Activated naive CD4-positive, alpha-beta T cell treated with anti-CD3 and anti-CD28 coated beads, Interleukin-2, amount 10 ng/mL, durations not matched to agents 7 days and 5 days (primary cell): ENCODE results near the gene PI3.
A peak's percentile ranks its signal among the peaks of the same experiment; 100 is the strongest.
"Not testable (repeated sequence)": the region's sequence is repeated elsewhere in the genome, so short reads cannot be mapped to it uniquely, and the experiment has no call there.

ENCODE experiments used
- CTCF ChIA-PET: fragments of 350-600 bp; sonication (Branson Sonifier 250); formaldehyde crosslinking; loops from one replicate; lab custom pipeline; 2021; ENCODE audit warnings: antibody characterized with exemption; lab: Charles Lee
- DNase-seq: peaks from one replicate; pipeline ENCODE4 v3.0.0-alpha.2; 2020
- H3K27ac Mint-ChIP-seq: one replicate; pipeline ENCODE4 v1.8.0; 2021; ENCODE audit warnings: mild to moderate bottlenecking, moderate library complexity, mixed read lengths
- H3K27me3 Mint-ChIP-seq: one replicate; pipeline ENCODE4 v1.8.0; 2021; ENCODE audit warnings: mild to moderate bottlenecking, mixed read lengths
- H3K36me3 Mint-ChIP-seq: one replicate; pipeline ENCODE4 v1.8.0; 2021; ENCODE audit warnings: mixed read lengths
- H3K4me1 Mint-ChIP-seq: one replicate; pipeline ENCODE4 v1.8.0; 2021; ENCODE audit warnings: mixed read lengths
- H3K4me3 Mint-ChIP-seq: one replicate; pipeline ENCODE4 v1.8.0; 2021; ENCODE audit warnings: mild to moderate bottlenecking, moderate library complexity, mixed read lengths
- H3K9me3 Mint-ChIP-seq: one replicate; pipeline ENCODE4 v1.8.0; 2021; ENCODE audit warnings: mixed read lengths

PI3 gene, protein sequence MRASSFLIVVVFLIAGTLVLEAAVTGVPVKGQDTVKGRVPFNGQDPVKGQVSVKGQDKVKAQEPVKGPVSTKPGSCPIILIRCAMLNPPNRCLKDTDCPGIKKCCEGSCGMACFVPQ

GRCh38 chr20:45174434-45175364, at the start of gene PI3:
PI3 (plus strand) TSS chr20:45174902; CDS start chr20:45174923, 21 bp downstream.
- CTCF ChIA-PET: no interaction called here
- H3K9me3 Mint-ChIP-seq: no peaks in the 10 kb centered on the region
- H3K36me3 Mint-ChIP-seq: no peaks in the 10 kb centered on the region
- H3K27me3 Mint-ChIP-seq: peaks cover 30% of the 10 kb centered on the region
- H3K4me3 Mint-ChIP-seq: no peak within 1 kb of the TSS
- DNase-seq: no peak
- peaks cover 3% of the 10 kb centered on the region for H3K4me1 Mint-ChIP-seq
- no peak within 1 kb of the TSS for H3K27ac Mint-ChIP-seq

- no peak overlapping the region for H3K4me3 Mint-ChIP-seq
- H3K27ac Mint-ChIP-seq: no peak overlapping the region
- H3K9me3 Mint-ChIP-seq: no peaks in the 10 kb centered on the region
- peaks cover 33% of the 10 kb centered on the region for H3K27me3 Mint-ChIP-seq
- DNase-seq: no peak
- no peaks in the 10 kb centered on the region for H3K36me3 Mint-ChIP-seq
- CTCF ChIA-PET: no interaction called here
- no peaks in the 10 kb centered on the region for H3K4me1 Mint-ChIP-seq
These were observed 46.6 kb upstream of the PI3 start for GRCh38 chr20:45128099-45128498.

- Mint-ChIP-seq H3K27me3 (peaks cover 16% of the 10 kb centered on the region), H3K9me3 (no peaks in the 10 kb centered on the region), H3K27ac (no peak overlapping the region), H3K4me1 (no peaks in the 10 kb centered on the region), H3K4me3 (no peak overlapping the region), H3K36me3 (no peaks in the 10 kb centered on the region)
- CTCF ChIA-PET: no interaction called here
- no peak for DNase-seq
These were observed 37.8 kb upstream of the PI3 start for GRCh38 chr20:45136911-45137310.

DNA sequence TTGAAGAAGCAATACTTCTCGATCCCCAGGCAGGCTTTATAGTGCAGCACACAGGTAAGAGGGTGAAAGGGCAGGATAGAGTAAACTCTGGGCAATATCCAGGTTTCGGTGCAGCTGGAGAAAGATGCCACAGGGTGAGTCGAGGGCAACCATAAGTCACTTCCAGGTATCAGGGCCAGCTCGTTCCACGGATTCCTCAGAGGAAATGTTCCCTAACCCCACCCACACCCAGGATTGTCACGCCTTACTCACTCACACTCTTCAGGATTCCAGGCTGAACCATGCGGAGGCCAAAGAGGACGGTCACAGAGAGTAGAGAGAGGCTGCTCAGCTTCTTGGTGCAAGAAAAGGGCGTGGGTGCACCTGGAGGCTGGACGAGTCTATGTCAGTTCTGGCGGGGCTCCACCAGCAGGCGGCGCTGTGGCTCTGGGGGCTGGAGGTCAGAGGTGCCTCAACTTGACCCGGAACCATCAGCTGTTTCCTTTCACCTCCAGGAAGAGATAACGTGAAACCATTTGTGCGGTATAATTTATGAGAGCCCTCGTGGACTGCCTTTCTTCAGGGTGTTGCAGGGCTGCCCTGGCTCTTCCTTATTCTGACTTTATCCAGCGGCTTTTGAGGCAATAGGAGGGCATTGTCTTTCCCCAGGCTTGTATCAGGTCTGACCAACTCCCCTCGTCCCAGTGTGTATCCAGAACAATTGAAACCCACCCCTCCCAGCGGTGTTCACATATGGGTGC, 36.0 kb upstream of the PI3 start:
- no peaks in the 10 kb centered on the region for H3K9me3 Mint-ChIP-seq
- no peaks in the 10 kb centered on the region for H3K4me1 Mint-ChIP-seq
- no peak overlapping the region for H3K4me3 Mint-ChIP-seq
- peak; percentile 79 for DNase-seq
- CTCF ChIA-PET: interaction anchor here (0.6 to 2.5 kb wide), 14 partner anchors 9 to 632 kb away, joined by 3 to 36 read pairs (median 4); partner anchors contain the start of gene WFDC5
- no peaks in the 10 kb centered on the region for H3K36me3 Mint-ChIP-seq
- H3K27me3 Mint-ChIP-seq: peaks cover 24% of the 10 kb centered on the region
- no peak overlapping the region for H3K27ac Mint-ChIP-seq

GRCh38 chr20:45139733-45140375, 34.8 kb upstream of the PI3 start:
- not testable (repeated sequence) for H3K27ac Mint-ChIP-seq, H3K4me3 Mint-ChIP-seq, H3K4me1 Mint-ChIP-seq, H3K9me3 Mint-ChIP-seq, H3K36me3 Mint-ChIP-seq, DNase-seq
- H3K27me3 Mint-ChIP-seq: peaks cover 28% of the 10 kb centered on the region
- CTCF ChIA-PET: interaction anchor here (0.9 to 2.5 kb wide), 9 partner anchors 10 to 631 kb away, joined by 3 to 36 read pairs (median 5); no protein-coding TSS in a partner anchor

- H3K27me3 Mint-ChIP-seq: peaks cover 30% of the 10 kb centered on the region
- H3K4me3 Mint-ChIP-seq: no peak overlapping the region
- CTCF ChIA-PET: no interaction called here
- H3K9me3 Mint-ChIP-seq: no peaks in the 10 kb centered on the region
- DNase-seq: no peak
- no peaks in the 10 kb centered on the region for H3K36me3 Mint-ChIP-seq
- no peak overlapping the region for H3K27ac Mint-ChIP-seq
- H3K4me1 Mint-ChIP-seq: no peaks in the 10 kb centered on the region
These were observed 33.9 kb upstream of the PI3 start for GRCh38 chr20:45140836-45141235.

DNA sequence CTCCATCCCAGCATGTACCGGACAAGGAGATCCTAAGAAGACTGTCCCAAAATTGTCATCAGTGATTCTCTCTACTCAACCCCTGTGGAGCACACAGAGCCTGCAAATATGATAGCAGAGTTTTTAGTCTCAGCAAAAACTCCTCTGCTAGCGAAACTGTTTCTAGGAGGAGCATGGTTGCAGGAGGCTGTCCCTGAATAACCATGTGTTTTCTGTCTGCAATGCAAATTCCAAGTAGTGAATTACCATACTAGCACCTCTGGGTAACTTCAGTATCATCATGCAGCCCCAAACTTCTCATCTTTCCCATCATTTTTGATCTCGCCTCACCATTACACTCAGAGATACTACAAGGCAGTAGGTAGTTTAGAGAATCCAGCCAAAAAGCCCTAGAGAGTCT, 25.6 kb upstream of the PI3 start:
- no peak overlapping the region for H3K27ac Mint-ChIP-seq
- DNase-seq: no peak
- H3K9me3 Mint-ChIP-seq: no peaks in the 10 kb centered on the region
- H3K4me1 Mint-ChIP-seq: no peaks in the 10 kb centered on the region
- H3K4me3 Mint-ChIP-seq: no peak overlapping the region
- no peaks in the 10 kb centered on the region for H3K36me3 Mint-ChIP-seq
- H3K27me3 Mint-ChIP-seq: peaks cover 58% of the 10 kb centered on the region
- CTCF ChIA-PET: no interaction called here

GRCh38 chr20:45152405-45152804, 22.3 kb upstream of the PI3 start:
- peaks cover 56% of the 10 kb centered on the region for H3K27me3 Mint-ChIP-seq
- no peak for DNase-seq
- H3K27ac Mint-ChIP-seq: no peak overlapping the region
- H3K9me3 Mint-ChIP-seq: no peaks in the 10 kb centered on the region
- H3K4me1 Mint-ChIP-seq: no peaks in the 10 kb centered on the region
- CTCF ChIA-PET: interaction anchor here (0.5 to 0.8 kb wide), 2 partner anchors 13 to 137 kb away, joined by 3 read pairs; no protein-coding TSS in a partner anchor
- H3K36me3 Mint-ChIP-seq: no peaks in the 10 kb centered on the region
- no peak overlapping the region for H3K4me3 Mint-ChIP-seq

DNA sequence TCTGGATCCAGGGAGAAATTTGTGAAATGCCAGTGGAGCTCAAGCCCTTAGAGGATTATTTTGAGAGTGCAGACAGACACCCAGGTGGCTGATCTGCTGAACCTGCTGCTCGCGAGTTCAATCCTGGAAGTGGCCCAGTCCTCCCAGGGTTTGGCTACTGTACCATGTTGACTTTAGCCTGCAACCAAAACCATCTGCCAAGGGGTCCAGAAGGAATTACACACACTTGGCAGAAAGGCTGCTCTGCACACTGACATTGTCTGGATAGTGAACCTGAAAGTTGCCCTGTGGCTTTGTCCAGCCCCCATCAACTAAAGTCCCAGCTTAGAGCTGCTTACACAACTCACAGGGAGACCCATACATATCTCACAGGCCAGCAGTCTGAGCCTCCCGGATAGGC, 21.6 kb upstream of the PI3 start:
- Mint-ChIP-seq H3K4me3 (no peak overlapping the region), H3K4me1 (no peaks in the 10 kb centered on the region), H3K9me3 (no peaks in the 10 kb centered on the region), H3K27ac (no peak overlapping the region), H3K36me3 (no peaks in the 10 kb centered on the region), H3K27me3 (peaks cover 61% of the 10 kb centered on the region)
- DNase-seq: no peak
- CTCF ChIA-PET: interaction anchor here (1.8 kb wide), 1 partner anchor 14 kb away, joined by 6 read pairs; no protein-coding TSS in a partner anchor

GRCh38 chr20:45153752-45154151, 20.9 kb upstream of the PI3 start:
- CTCF ChIA-PET: interaction anchor here (1.8 kb wide), 1 partner anchor 15 kb away, joined by 6 read pairs; no protein-coding TSS in a partner anchor
- Mint-ChIP-seq H3K36me3 (no peaks in the 10 kb centered on the region), H3K4me3 (no peak overlapping the region), H3K9me3 (no peaks in the 10 kb centered on the region), H3K27ac (no peak overlapping the region), H3K4me1 (no peaks in the 10 kb centered on the region), H3K27me3 (peaks cover 63% of the 10 kb centered on the region)
- DNase-seq: no peak

- Mint-ChIP-seq H3K36me3 (no peaks in the 10 kb centered on the region), H3K27ac (no peak overlapping the region), H3K27me3 (peaks cover 67% of the 10 kb centered on the region), H3K4me1 (no peaks in the 10 kb centered on the region), H3K4me3 (no peak overlapping the region), H3K9me3 (peaks cover 4% of the 10 kb centered on the region)
- CTCF ChIA-PET: interaction anchor here (1.8 kb wide), 1 partner anchor 15 kb away, joined by 6 read pairs; no protein-coding TSS in a partner anchor
- DNase-seq: no peak
These were observed 20.5 kb upstream of the PI3 start for GRCh38 chr20:45154183-45154582.

DNA sequence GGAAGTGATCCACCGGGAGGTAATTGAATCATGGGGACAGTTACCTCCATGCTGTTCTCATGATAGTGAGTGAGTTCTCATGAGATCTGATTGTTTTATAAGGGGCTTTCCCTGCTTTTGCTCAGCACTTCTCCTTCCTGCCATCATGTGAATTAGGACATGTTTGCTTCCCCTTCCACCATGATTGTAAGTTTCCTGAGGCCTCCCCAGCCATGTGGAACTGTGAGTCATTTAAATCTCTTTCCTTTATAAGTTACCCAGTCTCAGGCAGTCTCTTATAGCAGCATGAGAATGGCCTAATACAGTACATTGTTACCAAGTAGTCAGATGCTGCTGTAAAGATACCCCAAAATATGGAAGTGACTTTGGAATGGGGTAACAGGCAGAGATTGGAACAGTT, 19.9 kb upstream of the PI3 start:
- not testable (repeated sequence) for H3K27ac Mint-ChIP-seq, H3K36me3 Mint-ChIP-seq, H3K4me3 Mint-ChIP-seq, H3K9me3 Mint-ChIP-seq, DNase-seq, H3K4me1 Mint-ChIP-seq
- CTCF ChIA-PET: interaction anchor here (1.8 kb wide), 1 partner anchor 16 kb away, joined by 6 read pairs; no protein-coding TSS in a partner anchor
- peaks cover 62% of the 10 kb centered on the region for H3K27me3 Mint-ChIP-seq

DNA sequence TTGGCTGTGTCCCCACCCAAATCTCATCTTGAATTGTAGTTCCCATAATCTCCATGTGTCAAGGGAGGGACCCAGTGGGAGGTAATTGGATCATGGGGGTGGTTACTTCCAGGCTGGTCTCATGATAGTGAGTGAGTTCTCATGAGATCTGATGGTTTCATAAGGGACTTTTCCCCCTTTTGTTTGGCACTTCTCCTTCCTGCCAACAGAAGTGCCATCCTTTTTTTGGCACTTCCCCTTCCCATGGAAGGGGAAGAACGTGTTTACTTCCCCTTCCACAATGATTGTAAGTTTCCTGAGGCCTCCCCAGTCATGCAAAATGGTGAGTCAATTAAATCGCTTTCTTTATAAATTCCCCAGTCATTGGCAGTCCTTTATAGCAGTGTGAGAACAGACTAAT, 18.0 kb upstream of the PI3 start:
- Mint-ChIP-seq H3K27ac (no peak overlapping the region), H3K9me3 (peaks cover 6% of the 10 kb centered on the region), H3K27me3 (peaks cover 54% of the 10 kb centered on the region), H3K4me3 (no peak overlapping the region), H3K4me1 (no peaks in the 10 kb centered on the region), H3K36me3 (no peaks in the 10 kb centered on the region)
- CTCF ChIA-PET: no interaction called here
- DNase-seq: no peak
